ENCODE data around the gene TUBB4B. TPM values are rescaled to one million over a fixed set of nuclear protein-coding genes. Genes with fewer than 3 reads are reported as not detected.

The TUBB4B gene
- total and polyA plus RNA-seq, 2 of the 4 experiments (the other 2 are of a cell fraction), result 237 to 529 TPM

DNA sequence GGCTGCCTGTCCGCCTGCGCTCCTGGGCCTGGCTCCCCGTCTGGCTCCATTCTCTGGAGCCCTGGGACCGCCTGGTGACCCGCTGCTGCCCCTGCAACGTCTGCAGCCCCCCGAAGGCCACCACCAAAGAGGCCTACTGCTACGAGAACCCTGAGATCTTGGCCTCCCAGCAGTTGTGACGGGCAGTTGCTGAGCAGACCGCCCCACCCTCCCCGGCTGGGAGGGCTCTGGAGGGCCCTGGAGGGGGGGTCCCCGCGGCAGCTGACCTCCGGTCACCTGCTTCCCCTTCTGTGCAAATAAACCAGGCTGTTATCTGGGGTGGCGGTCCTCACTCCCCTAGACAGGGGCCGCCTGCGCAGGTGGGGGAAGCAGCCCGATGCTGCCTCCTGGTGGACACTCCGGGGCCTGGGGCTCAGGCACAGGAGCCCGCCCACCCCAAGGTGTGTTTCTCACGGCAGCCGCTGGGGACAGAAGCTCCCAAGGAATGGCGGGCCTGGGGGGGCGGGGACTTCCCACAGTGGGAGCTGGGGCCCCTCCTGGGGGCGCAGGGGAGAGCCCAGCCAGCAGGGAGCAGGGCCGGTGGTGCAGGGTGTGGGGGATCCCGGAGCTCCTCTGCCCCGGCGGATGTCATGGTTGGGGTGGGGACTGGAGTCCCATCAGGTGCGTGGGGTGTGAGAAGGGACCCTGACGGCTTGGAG, 4.7 kb upstream of the TUBB4B start:
- Histone ChIP-seq H3K18ac (ENCODE audit: low read depth, low read length) (no peak overlapping the region), H2AK9ac (replicated peaks; ENCODE audit: low read depth, low read length, poor library complexity) (peak overlapping the region; percentile 89), H2BK15ac (ENCODE audit: low read depth, low read length) (no peak overlapping the region), H3K4me2 (ENCODE audit: low read depth, low read length) (no peak overlapping the region), H3K23ac (ENCODE audit: low read depth, low read length) (no peak overlapping the region), H4K8ac (ENCODE audit: low read depth in 2 of 2, low read length in 2 of 2) (no peak overlapping the region), H3K36me3 (ENCODE audit: control insufficient read depth, insufficient read depth, low read length) (no peaks in the 10 kb centered on the region), H2BK120ac (ENCODE audit: low read depth, low read length) (no peak overlapping the region), H3K79me1 (ENCODE audit: low read depth in 1 of 2, low read length in 2 of 2) (peaks cover 8 to 27% of the 10 kb centered on the region in 2 experiments; a peak in 3 of 4 replicates), H4K91ac (ENCODE audit: insufficient read depth, low read depth, low read length) (no peak overlapping the region), H2BK20ac (ENCODE audit: low read depth, low read length) (no peak overlapping the region), H3K4ac (ENCODE audit: low read depth, low read length) (no peak overlapping the region), H2BK5ac (ENCODE audit: low read depth, low read length, poor library complexity, severe bottlenecking) (no peak overlapping the region), H4K20me1 (ENCODE audit: insufficient read depth, low read length) (peaks cover 6% of the 10 kb centered on the region; the same call in 1 of the 2 replicates), H3K56ac (ENCODE audit: extremely low read depth, insufficient read depth, low read length) (no peak overlapping the region), H3K9ac (ENCODE audit: low read depth, low read length) (no peak overlapping the region), H3K4me1 (ENCODE audit: control insufficient read depth, insufficient read depth, low read length) (peaks cover 5% of the 10 kb centered on the region; the same call in 1 of the 2 replicates), H3K9me1 (ENCODE audit: insufficient read depth, low read length) (no peaks in the 10 kb centered on the region), H2AFZ (replicated peaks; ENCODE audit: low read length, poor library complexity) (peak overlapping the region; percentile 63), H4K5ac (ENCODE audit: low read depth, low read length) (no peak overlapping the region), H3K27me3 (ENCODE audit: control insufficient read depth, insufficient read depth, low read length) (0 out of 2 replicates have a peak, but pooled peaks cover 1% of the 10 kb centered on the region), H3K27ac (ENCODE audit: insufficient read depth, low read length) (no peak overlapping the region), H3K4me3 (ENCODE audit: insufficient read depth, low read depth, low read length) (no peak overlapping the region), H3K9me3 (ENCODE audit: control insufficient read depth, insufficient read depth, low read length) (no peaks in the 10 kb centered on the region), H3K14ac (replicated peaks; ENCODE audit: low read depth, low read length) (no peak overlapping the region), H2AK5ac (ENCODE audit: low read depth, low read length) (peak overlapping the region; percentile 73; the same call in 1 of the 2 replicates)
- dilution Hi-C loops (cut with HindIII; ENCODE audit: low sequenced_read_pairs, unreplicated experiment) (no loop called here), in situ Hi-C loops (cut with MboI; ENCODE audit: low sequenced_read_pairs) (no loop called here), intact Hi-C loops (cut with micrococcal nuclease) (no loop called here)
- BruUV-seq (replicated peaks), result no TSS peak
- ATAC-seq (ENCODE audit: low read depth) (peak; percentile 36), DNase-seq (peak; percentile 63)
- 39% methylated on average over 12 of the region's 31 CpGs; no CpG with 5 or more reads in 1 of the 2 experiments for WGBS, 2 experiments (ENCODE audit: extremely low coverage in 2 of 2, insufficient read length in 1 of 2)
- POLR2A ChIA-PET (ENCODE audit: unreplicated experiment), result interaction anchor here (0.5 to 0.6 kb wide), 2 partner anchors 20 to 23 kb away, joined by 3 read pairs; no protein-coding TSS in a partner anchor
- no peak for TF ChIP-seq CHD1 (IDR thresholded peaks at IDR 0.05; ENCODE audit: low read depth, low read length)
- TF ChIP-seq, protein P1, sequence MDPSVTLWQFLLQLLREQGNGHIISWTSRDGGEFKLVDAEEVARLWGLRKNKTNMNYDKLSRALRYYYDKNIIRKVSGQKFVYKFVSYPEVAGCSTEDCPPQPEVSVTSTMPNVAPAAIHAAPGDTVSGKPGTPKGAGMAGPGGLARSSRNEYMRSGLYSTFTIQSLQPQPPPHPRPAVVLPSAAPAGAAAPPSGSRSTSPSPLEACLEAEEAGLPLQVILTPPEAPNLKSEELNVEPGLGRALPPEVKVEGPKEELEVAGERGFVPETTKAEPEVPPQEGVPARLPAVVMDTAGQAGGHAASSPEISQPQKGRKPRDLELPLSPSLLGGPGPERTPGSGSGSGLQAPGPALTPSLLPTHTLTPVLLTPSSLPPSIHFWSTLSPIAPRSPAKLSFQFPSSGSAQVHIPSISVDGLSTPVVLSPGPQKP (IDR thresholded peaks at IDR 0.05; ENCODE audit: borderline replicate concordance, low read depth, low read length), result no peak
- peak; percentile 81 for TF ChIP-seq RAD21 (IDR thresholded peaks at IDR 0.05; ENCODE audit: low read length)
- no peak for TF ChIP-seq CEBPB (IDR thresholded peaks at IDR 0.05; ENCODE audit: low read depth, low read length)
- TF ChIP-seq CTCF (conservative IDR thresholded peaks at IDR 0.05; ENCODE audit: low read depth, low read length), result peak; percentile 100
- no peak for TF ChIP-seq RCOR1 (IDR thresholded peaks at IDR 0.05; ENCODE audit: insufficient replicate concordance, low read length)
- TF ChIP-seq, protein P2, sequence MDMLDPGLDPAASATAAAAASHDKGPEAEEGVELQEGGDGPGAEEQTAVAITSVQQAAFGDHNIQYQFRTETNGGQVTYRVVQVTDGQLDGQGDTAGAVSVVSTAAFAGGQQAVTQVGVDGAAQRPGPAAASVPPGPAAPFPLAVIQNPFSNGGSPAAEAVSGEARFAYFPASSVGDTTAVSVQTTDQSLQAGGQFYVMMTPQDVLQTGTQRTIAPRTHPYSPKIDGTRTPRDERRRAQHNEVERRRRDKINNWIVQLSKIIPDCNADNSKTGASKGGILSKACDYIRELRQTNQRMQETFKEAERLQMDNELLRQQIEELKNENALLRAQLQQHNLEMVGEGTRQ (IDR thresholded peaks at IDR 0.05; ENCODE audit: low read depth, low read length), result no peak
- TF ChIP-seq SMC3 (IDR thresholded peaks at IDR 0.05; ENCODE audit: low read depth, low read length), result peak; percentile 79
- TF ChIP-seq MAZ (IDR thresholded peaks at IDR 0.05; ENCODE audit: borderline replicate concordance, low read depth, low read length), result peak; percentile 83
- TF ChIP-seq NFE2L2 (IDR thresholded peaks at IDR 0.05; ENCODE audit: low read depth, low read length), result no peak
- no peak for TF ChIP-seq MXI1 (IDR thresholded peaks at IDR 0.05; ENCODE audit: borderline replicate concordance, low read depth, low read length)
- TF ChIP-seq BHLHE40 (IDR thresholded peaks at IDR 0.05; ENCODE audit: low read depth, low read length), result no peak
- no peak for TF ChIP-seq FOS (IDR thresholded peaks at IDR 0.05; ENCODE audit: low read depth, low read length)
- CTCF ChIA-PET, result interaction anchor here (0.6 to 1.0 kb wide), 7 partner anchors 9 to 153 kb away, joined by 3 to 6 read pairs (median 3); partner anchors contain the start of genes DPP7 and RNF224

Measured in IMR-90 (cell line).